SK-N-SH treated with all-trans-retinoic acid at 6 μM for 48 hours (cell line): ENCODE data around the gene MIGA2.

Experiments
- ATAC-seq: fragments of 200-7000 bp; cut with Tn5 transposase; 3 replicates; pipeline ENCODE4 v1.9.1; 2020; ENCODE audit warnings: mild to moderate bottlenecking, moderate library complexity
- ARNTL ChIP-seq: fragments of 450-650 bp; formaldehyde crosslinking; IDR thresholded peaks from 2 replicates; pipeline ENCODE4 v1.5.0; 2020; ENCODE audit warnings: low read depth, mild to moderate bottlenecking, moderate library complexity, borderline replicate concordance
- BACH2 ChIP-seq: fragments of 250-450 bp; sonication (Bioruptor Pico); IDR thresholded peaks from 2 replicates; pipeline ENCODE4 v1.9.0; 2021; ENCODE audit warnings: mild to moderate bottlenecking, borderline replicate concordance
- CSDC2 ChIP-seq: fragments of 250-450 bp; sonication (Bioruptor Pico); IDR thresholded peaks from 2 replicates; pipeline ENCODE4 v1.5.0; 2020; ENCODE audit warnings: mild to moderate bottlenecking, moderate library complexity
- ESRRG ChIP-seq: fragments of 250-450 bp; sonication (Bioruptor Pico); IDR thresholded peaks from 2 replicates; pipeline ENCODE4 v1.6.1; 2021; ENCODE audit warnings: mild to moderate bottlenecking
- ISL1 ChIP-seq: fragments of 250-450 bp; sonication (Bioruptor Pico); IDR thresholded peaks from 2 replicates; pipeline ENCODE4 v2.1.2; 2022; ENCODE audit warnings: mild to moderate bottlenecking, moderate library complexity
- OSR1 ChIP-seq: fragments of 250-450 bp; sonication (Bioruptor Pico); IDR thresholded peaks from 2 replicates; pipeline ENCODE4 v1.8.0; 2022; ENCODE audit warnings: moderate library complexity, mild to moderate bottlenecking, inconsistent platforms
- PPARA ChIP-seq: fragments of 250-450 bp; sonication (Bioruptor Pico); IDR thresholded peaks from 2 replicates; pipeline ENCODE4 v1.5.0; 2020; ENCODE audit warnings: mild to moderate bottlenecking, borderline replicate concordance
- RARB ChIP-seq: fragments of 250-450 bp; sonication (Bioruptor Pico); IDR thresholded peaks from 2 replicates; pipeline ENCODE4 v1.8.0; 2021; ENCODE audit warnings: mild to moderate bottlenecking, moderate library complexity
- TCF4 ChIP-seq: fragments of 250-450 bp; sonication (Bioruptor Pico); IDR thresholded peaks from 2 replicates; pipeline ENCODE4 v1.8.0; 2021; ENCODE audit warnings: mild to moderate bottlenecking, moderate library complexity, borderline replicate concordance
- TOX ChIP-seq: fragments of 250-450 bp; sonication (Bioruptor Pico); IDR thresholded peaks from 2 replicates; pipeline ENCODE4 v1.8.0; 2021; ENCODE audit warnings: mild to moderate bottlenecking, moderate library complexity, borderline replicate concordance
- ZC3H10 ChIP-seq: fragments of 250-450 bp; sonication (Bioruptor Pico); IDR thresholded peaks from 2 replicates; pipeline ENCODE4 v1.5.1; 2021; ENCODE audit warnings: mild to moderate bottlenecking, moderate library complexity
- ZFP3 ChIP-seq: fragments of 250-450 bp; sonication (Bioruptor Pico); IDR thresholded peaks from 2 replicates; pipeline ENCODE4 v1.5.0; 2020; ENCODE audit warnings: mild to moderate bottlenecking, moderate library complexity
- ZFP30 ChIP-seq: fragments of 450-650 bp; formaldehyde crosslinking; IDR thresholded peaks from 2 replicates; pipeline ENCODE4 v1.5.0; 2022; ENCODE audit warnings: mild to moderate bottlenecking, moderate library complexity
- ZNF565 ChIP-seq: fragments of 450-650 bp; formaldehyde crosslinking; conservative IDR thresholded peaks from 2 replicates; pipeline ENCODE4 v1.5.0; 2020; ENCODE audit warnings: low read depth, mild to moderate bottlenecking, moderate library complexity
- ZNF8 ChIP-seq: fragments of 450-650 bp; formaldehyde crosslinking; IDR thresholded peaks from 2 replicates; pipeline ENCODE4 v1.5.0; 2020; ENCODE audit warnings: mild to moderate bottlenecking, moderate library complexity
- TF ChIP-seq, protein P1 (sequence below): fragments of 250-450 bp; sonication (Bioruptor Pico); IDR thresholded peaks from 2 replicates; pipeline ENCODE4 v1.5.1; 2020; ENCODE audit warnings: low read depth, mild to moderate bottlenecking, moderate library complexity
- TF ChIP-seq, protein P2 (sequence below): fragments of 250-450 bp; sonication (Bioruptor Pico); IDR thresholded peaks from 2 replicates; pipeline ENCODE4 v1.5.0; 2020; ENCODE audit warnings: mild to moderate bottlenecking, moderate library complexity
- TF ChIP-seq, protein P3 (sequence below): fragments of 250-450 bp; sonication (Bioruptor Pico); IDR thresholded peaks from 2 replicates; pipeline ENCODE4 v1.8.0; 2020; ENCODE audit warnings: mild to moderate bottlenecking, moderate library complexity, borderline replicate concordance
- TF ChIP-seq, protein P4 (sequence below): fragments of 250-450 bp; sonication (Bioruptor Pico); IDR thresholded peaks from 2 replicates; pipeline ENCODE4 v1.5.1; 2021; ENCODE audit warnings: mild to moderate bottlenecking, moderate library complexity

MIGA2 gene

DNA sequence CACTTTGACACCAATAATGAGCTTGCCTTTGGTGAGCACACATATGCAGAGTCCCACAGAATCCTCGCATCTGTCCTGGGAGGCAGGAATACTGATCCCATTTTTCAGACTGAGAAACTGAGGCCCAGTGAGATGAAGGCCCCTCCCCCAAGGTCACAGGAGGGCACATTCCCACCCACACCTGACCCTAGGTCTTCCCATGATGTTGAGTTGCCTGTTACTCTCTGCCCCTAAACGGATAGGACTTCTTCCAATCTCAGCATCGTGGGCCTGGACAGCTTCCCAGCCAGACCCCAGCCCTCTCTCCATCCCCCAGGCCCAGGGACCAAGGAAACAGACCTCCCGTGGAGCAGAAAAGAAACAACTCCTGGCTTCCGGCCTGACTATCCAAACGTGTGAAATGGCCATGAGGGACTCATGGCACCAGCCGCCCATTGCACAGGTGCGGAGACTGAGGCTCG lies 9.2 kb upstream of the MIGA2 start (continued):
- TF ChIP-seq, protein P1, sequence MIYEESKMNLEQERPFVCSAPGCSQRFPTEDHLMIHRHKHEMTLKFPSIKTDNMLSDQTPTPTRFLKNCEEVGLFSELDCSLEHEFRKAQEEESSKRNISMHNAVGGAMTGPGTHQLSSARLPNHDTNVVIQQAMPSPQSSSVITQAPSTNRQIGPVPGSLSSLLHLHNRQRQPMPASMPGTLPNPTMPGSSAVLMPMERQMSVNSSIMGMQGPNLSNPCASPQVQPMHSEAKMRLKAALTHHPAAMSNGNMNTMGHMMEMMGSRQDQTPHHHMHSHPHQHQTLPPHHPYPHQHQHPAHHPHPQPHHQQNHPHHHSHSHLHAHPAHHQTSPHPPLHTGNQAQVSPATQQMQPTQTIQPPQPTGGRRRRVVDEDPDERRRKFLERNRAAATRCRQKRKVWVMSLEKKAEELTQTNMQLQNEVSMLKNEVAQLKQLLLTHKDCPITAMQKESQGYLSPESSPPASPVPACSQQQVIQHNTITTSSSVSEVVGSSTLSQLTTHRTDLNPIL (CRISPR knock-in tag) = no peak
- no peak for TF ChIP-seq ZNF565
- no peak for TF ChIP-seq ZNF8 (CRISPR knock-in tag)
- TF ChIP-seq TOX (CRISPR knock-in tag) = no peak
- no peak for TF ChIP-seq TCF4 (CRISPR knock-in tag)

DNA sequence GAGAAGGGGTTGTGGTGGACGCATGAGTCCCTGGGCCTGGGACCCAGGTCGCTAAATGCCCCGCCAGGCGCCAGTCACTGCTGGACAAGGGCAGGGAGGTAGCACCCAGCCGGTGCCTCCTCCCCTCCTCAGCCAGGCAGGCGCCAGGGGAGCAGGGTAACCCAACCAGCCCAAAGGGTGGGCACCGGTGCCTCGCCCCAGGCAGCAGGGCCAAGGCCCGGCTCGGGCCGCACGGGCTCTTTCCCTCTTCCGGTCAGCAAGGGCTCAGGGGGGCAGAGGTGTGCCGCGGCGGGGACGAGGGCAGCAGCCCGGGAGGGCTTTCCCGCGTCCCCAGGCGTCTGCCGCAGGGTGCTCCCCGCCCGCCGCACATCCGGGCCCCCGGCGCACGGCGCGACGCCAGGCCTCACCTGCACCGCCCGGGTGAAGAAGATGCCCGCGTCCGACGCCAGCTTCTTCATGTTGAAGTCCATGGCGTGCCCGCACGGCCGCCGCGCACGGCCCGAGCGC lies 8.7 kb upstream of the MIGA2 start:
- TF ChIP-seq ZFP30 = no peak
- no peak for TF ChIP-seq TOX (CRISPR knock-in tag)
- TF ChIP-seq OSR1 (CRISPR knock-in tag) = no peak
- TF ChIP-seq ZC3H10 = no peak
- no peak for TF ChIP-seq ESRRG (CRISPR knock-in tag)
- TF ChIP-seq, protein P2, sequence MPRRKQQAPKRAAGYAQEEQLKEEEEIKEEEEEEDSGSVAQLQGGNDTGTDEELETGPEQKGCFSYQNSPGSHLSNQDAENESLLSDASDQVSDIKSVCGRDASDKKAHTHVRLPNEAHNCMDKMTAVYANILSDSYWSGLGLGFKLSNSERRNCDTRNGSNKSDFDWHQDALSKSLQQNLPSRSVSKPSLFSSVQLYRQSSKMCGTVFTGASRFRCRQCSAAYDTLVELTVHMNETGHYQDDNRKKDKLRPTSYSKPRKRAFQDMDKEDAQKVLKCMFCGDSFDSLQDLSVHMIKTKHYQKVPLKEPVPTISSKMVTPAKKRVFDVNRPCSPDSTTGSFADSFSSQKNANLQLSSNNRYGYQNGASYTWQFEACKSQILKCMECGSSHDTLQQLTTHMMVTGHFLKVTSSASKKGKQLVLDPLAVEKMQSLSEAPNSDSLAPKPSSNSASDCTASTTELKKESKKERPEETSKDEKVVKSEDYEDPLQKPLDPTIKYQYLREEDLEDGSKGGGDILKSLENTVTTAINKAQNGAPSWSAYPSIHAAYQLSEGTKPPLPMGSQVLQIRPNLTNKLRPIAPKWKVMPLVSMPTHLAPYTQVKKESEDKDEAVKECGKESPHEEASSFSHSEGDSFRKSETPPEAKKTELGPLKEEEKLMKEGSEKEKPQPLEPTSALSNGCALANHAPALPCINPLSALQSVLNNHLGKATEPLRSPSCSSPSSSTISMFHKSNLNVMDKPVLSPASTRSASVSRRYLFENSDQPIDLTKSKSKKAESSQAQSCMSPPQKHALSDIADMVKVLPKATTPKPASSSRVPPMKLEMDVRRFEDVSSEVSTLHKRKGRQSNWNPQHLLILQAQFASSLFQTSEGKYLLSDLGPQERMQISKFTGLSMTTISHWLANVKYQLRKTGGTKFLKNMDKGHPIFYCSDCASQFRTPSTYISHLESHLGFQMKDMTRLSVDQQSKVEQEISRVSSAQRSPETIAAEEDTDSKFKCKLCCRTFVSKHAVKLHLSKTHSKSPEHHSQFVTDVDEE (CRISPR knock-in tag) = no peak
- TF ChIP-seq ISL1 (CRISPR knock-in tag) = no peak
- TF ChIP-seq, protein P3, sequence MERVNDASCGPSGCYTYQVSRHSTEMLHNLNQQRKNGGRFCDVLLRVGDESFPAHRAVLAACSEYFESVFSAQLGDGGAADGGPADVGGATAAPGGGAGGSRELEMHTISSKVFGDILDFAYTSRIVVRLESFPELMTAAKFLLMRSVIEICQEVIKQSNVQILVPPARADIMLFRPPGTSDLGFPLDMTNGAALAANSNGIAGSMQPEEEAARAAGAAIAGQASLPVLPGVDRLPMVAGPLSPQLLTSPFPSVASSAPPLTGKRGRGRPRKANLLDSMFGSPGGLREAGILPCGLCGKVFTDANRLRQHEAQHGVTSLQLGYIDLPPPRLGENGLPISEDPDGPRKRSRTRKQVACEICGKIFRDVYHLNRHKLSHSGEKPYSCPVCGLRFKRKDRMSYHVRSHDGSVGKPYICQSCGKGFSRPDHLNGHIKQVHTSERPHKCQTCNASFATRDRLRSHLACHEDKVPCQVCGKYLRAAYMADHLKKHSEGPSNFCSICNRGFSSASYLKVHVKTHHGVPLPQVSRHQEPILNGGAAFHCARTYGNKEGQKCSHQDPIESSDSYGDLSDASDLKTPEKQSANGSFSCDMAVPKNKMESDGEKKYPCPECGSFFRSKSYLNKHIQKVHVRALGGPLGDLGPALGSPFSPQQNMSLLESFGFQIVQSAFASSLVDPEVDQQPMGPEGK = no peak
- TF ChIP-seq PPARA = no peak
- TF ChIP-seq BACH2 = no peak
- TF ChIP-seq, protein P1 (CRISPR knock-in tag) = no peak
- TF ChIP-seq TCF4 (CRISPR knock-in tag) = no peak

DNA sequence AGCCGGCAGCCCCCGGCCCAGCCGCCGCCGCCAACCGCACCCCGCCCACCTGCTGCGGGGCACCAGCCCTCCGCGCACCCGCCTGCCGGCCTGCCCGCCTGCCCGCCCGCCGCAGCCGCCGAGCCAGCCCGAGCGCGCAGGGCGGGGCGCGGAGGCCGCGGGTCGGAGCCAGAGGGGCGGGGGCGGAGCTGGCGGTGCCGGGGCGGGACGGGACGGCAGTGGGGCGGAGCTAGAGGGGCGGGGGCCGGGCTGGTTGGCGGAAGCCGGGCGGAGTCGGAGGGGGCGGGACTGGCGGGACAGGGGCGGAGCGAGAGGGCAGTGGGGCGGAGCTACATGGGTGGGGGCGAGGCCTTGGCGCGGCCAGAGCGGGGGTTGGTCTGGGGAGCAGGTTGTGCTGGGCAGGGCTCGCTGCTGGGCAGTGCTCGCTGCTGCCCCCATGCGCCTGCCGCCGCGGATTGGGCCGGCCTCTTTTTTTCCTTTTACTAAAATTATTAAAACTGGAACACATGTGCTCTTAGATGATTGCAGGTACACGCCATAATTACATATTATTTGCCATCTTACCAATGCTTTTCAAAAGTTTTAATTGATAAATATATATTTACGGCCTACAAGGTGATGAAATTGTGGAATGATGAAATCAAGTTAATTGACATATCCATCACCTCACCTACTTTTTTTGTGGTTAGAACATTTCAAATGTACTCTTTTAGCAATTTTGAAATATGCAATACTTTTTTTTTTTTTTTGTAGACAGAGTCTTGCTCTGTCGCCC lies 8.0 kb upstream of the MIGA2 start, which contains the start of gene SH3GLB2:
SH3GLB2 (minus strand) TSS at position 140 of the 775 bp plus-strand sequence. CDS start 177 bp downstream, outside the sequence.
- ATAC-seq = peak; percentile 90
- TF ChIP-seq, protein P4, sequence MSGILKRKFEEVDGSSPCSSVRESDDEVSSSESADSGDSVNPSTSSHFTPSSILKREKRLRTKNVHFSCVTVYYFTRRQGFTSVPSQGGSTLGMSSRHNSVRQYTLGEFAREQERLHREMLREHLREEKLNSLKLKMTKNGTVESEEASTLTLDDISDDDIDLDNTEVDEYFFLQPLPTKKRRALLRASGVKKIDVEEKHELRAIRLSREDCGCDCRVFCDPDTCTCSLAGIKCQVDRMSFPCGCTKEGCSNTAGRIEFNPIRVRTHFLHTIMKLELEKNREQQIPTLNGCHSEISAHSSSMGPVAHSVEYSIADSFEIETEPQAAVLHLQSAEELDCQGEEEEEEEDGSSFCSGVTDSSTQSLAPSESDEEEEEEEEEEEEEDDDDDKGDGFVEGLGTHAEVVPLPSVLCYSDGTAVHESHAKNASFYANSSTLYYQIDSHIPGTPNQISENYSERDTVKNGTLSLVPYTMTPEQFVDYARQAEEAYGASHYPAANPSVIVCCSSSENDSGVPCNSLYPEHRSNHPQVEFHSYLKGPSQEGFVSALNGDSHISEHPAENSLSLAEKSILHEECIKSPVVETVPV (CRISPR knock-in tag) = no peak
- TF ChIP-seq, protein P2 (CRISPR knock-in tag) = no peak
- TF ChIP-seq ZNF565 (no peak), ZC3H10 (no peak), ARNTL (no peak), OSR1 (CRISPR knock-in tag) (no peak), CSDC2 (CRISPR knock-in tag) (no peak), RARB (CRISPR knock-in tag) (no peak), ZNF8 (CRISPR knock-in tag) (no peak), BACH2 (no peak), ZFP3 (no peak)
- TF ChIP-seq, protein P1 (CRISPR knock-in tag) = no peak
- TF ChIP-seq, protein P3 = no peak

More for the DNA sequence above, 8.7 kb upstream of the MIGA2 start:
- ATAC-seq = peak; percentile 38
